SK-N-SH treated with all-trans-retinoic acid at 6 μM for 48 hours (cell line): Measurements from ENCODE around the gene S100A11.

Experiments used
- ATAC-seq: fragments of 200-7000 bp; cut with Tn5 transposase; 3 replicates; pipeline ENCODE4 v1.9.1; 2020; ENCODE audit warnings: mild to moderate bottlenecking, moderate library complexity
- ARNTL ChIP-seq: fragments of 450-650 bp; formaldehyde crosslinking; IDR thresholded peaks from 2 replicates; pipeline ENCODE4 v1.5.0; 2020; ENCODE audit warnings: low read depth, mild to moderate bottlenecking, moderate library complexity, borderline replicate concordance
- BACH2 ChIP-seq: fragments of 250-450 bp; sonication (Bioruptor Pico); IDR thresholded peaks from 2 replicates; pipeline ENCODE4 v1.9.0; 2021; ENCODE audit warnings: mild to moderate bottlenecking, borderline replicate concordance
- CREB5 ChIP-seq: fragments of 250-450 bp; sonication (Bioruptor Pico); IDR thresholded peaks from 2 replicates; pipeline ENCODE4 v1.5.1; 2020; ENCODE audit warnings: low read depth, mild to moderate bottlenecking, moderate library complexity
- CSDC2 ChIP-seq: fragments of 250-450 bp; sonication (Bioruptor Pico); IDR thresholded peaks from 2 replicates; pipeline ENCODE4 v1.5.0; 2020; ENCODE audit warnings: mild to moderate bottlenecking, moderate library complexity
- CSRNP3 ChIP-seq: fragments of 250-450 bp; sonication (Bioruptor Pico); IDR thresholded peaks from 2 replicates; pipeline ENCODE4 v1.5.1; 2021; ENCODE audit warnings: mild to moderate bottlenecking, moderate library complexity
- ESRRG ChIP-seq: fragments of 250-450 bp; sonication (Bioruptor Pico); IDR thresholded peaks from 2 replicates; pipeline ENCODE4 v1.6.1; 2021; ENCODE audit warnings: mild to moderate bottlenecking
- GLIS3 ChIP-seq: fragments of 250-450 bp; sonication (Bioruptor Pico); IDR thresholded peaks from 2 replicates; pipeline ENCODE4 v1.5.0; 2020; ENCODE audit warnings: mild to moderate bottlenecking, moderate library complexity
- ISL1 ChIP-seq: fragments of 250-450 bp; sonication (Bioruptor Pico); IDR thresholded peaks from 2 replicates; pipeline ENCODE4 v2.1.2; 2022; ENCODE audit warnings: mild to moderate bottlenecking, moderate library complexity
- OSR1 ChIP-seq: fragments of 250-450 bp; sonication (Bioruptor Pico); IDR thresholded peaks from 2 replicates; pipeline ENCODE4 v1.8.0; 2022; ENCODE audit warnings: moderate library complexity, mild to moderate bottlenecking, inconsistent platforms
- PATZ1 ChIP-seq: fragments of 250-450 bp; sonication (Bioruptor Pico); IDR thresholded peaks from 2 replicates; pipeline ENCODE4 v1.8.0; 2020; ENCODE audit warnings: mild to moderate bottlenecking, moderate library complexity, borderline replicate concordance
- POU6F1 ChIP-seq: fragments of 250-450 bp; sonication (Bioruptor Pico); IDR thresholded peaks from 2 replicates; pipeline ENCODE4 v1.8.0; 2021; ENCODE audit warnings: low read depth, mild to moderate bottlenecking, moderate library complexity, borderline replicate concordance
- PPARA ChIP-seq: fragments of 250-450 bp; sonication (Bioruptor Pico); IDR thresholded peaks from 2 replicates; pipeline ENCODE4 v1.5.0; 2020; ENCODE audit warnings: mild to moderate bottlenecking, borderline replicate concordance
- RARB ChIP-seq: fragments of 250-450 bp; sonication (Bioruptor Pico); IDR thresholded peaks from 2 replicates; pipeline ENCODE4 v1.8.0; 2021; ENCODE audit warnings: mild to moderate bottlenecking, moderate library complexity
- SNAI2 ChIP-seq: fragments of 250-450 bp; sonication (Bioruptor Pico); IDR thresholded peaks from 2 replicates; pipeline ENCODE4 v1.5.0; 2020; ENCODE audit warnings: mild to moderate bottlenecking, moderate library complexity
- TSHZ2 ChIP-seq: fragments of 250-450 bp; sonication (Bioruptor Pico); IDR thresholded peaks from 2 replicates; pipeline ENCODE4 v1.5.0; 2020; ENCODE audit warnings: mild to moderate bottlenecking, moderate library complexity
- ZC3H10 ChIP-seq: fragments of 250-450 bp; sonication (Bioruptor Pico); IDR thresholded peaks from 2 replicates; pipeline ENCODE4 v1.5.1; 2021; ENCODE audit warnings: mild to moderate bottlenecking, moderate library complexity
- ZFP3 ChIP-seq: fragments of 250-450 bp; sonication (Bioruptor Pico); IDR thresholded peaks from 2 replicates; pipeline ENCODE4 v1.5.0; 2020; ENCODE audit warnings: mild to moderate bottlenecking, moderate library complexity
- ZFP30 ChIP-seq: fragments of 450-650 bp; formaldehyde crosslinking; IDR thresholded peaks from 2 replicates; pipeline ENCODE4 v1.5.0; 2022; ENCODE audit warnings: mild to moderate bottlenecking, moderate library complexity
- ZNF565 ChIP-seq: fragments of 450-650 bp; formaldehyde crosslinking; conservative IDR thresholded peaks from 2 replicates; pipeline ENCODE4 v1.5.0; 2020; ENCODE audit warnings: low read depth, mild to moderate bottlenecking, moderate library complexity
- ZNF70 ChIP-seq: fragments of 450-650 bp; formaldehyde crosslinking; IDR thresholded peaks from 2 replicates; pipeline ENCODE4 v1.5.0; 2020; ENCODE audit warnings: mild to moderate bottlenecking, moderate library complexity
- ZNF8 ChIP-seq: fragments of 450-650 bp; formaldehyde crosslinking; IDR thresholded peaks from 2 replicates; pipeline ENCODE4 v1.5.0; 2020; ENCODE audit warnings: mild to moderate bottlenecking, moderate library complexity

Gene S100A11

GRCh38 chr1:152007047-152007446 lies 29.8 kb downstream of the S100A11 start:
- ATAC-seq, result no peak
- TF ChIP-seq ZNF565 (CRISPR knock-in tag) (no peak), PATZ1 (CRISPR knock-in tag) (no peak), SNAI2 (CRISPR knock-in tag) (no peak), PPARA (CRISPR knock-in tag) (no peak), CSDC2 (no peak), ZC3H10 (CRISPR knock-in tag) (no peak), ZNF8 (CRISPR knock-in tag) (no peak)

- TF ChIP-seq ESRRG (CRISPR knock-in tag) (no peak), ZFP30 (CRISPR knock-in tag) (no peak), ZNF70 (CRISPR knock-in tag) (no peak), SNAI2 (CRISPR knock-in tag) (no peak), ZNF8 (CRISPR knock-in tag) (no peak), ZC3H10 (CRISPR knock-in tag) (no peak), RARB (CRISPR knock-in tag) (no peak), PPARA (CRISPR knock-in tag) (no peak), TSHZ2 (no peak), BACH2 (CRISPR knock-in tag) (no peak), CSRNP3 (CRISPR knock-in tag) (no peak), ISL1 (CRISPR knock-in tag) (no peak), OSR1 (CRISPR knock-in tag) (no peak), ZFP3 (CRISPR knock-in tag) (no peak), ARNTL (no peak)
- ATAC-seq, result no peak
Measured at GRCh38 chr1:152005360-152005912, 31.4 kb downstream of the S100A11 start.

- ATAC-seq, result peak; percentile 57
- TF ChIP-seq ISL1 (CRISPR knock-in tag) (no peak), PPARA (CRISPR knock-in tag) (no peak), GLIS3 (CRISPR knock-in tag) (no peak), CREB5 (CRISPR knock-in tag) (no peak), ZFP30 (CRISPR knock-in tag) (no peak), ESRRG (CRISPR knock-in tag) (no peak), ZC3H10 (CRISPR knock-in tag) (no peak), OSR1 (CRISPR knock-in tag) (no peak), RARB (CRISPR knock-in tag) (no peak), PATZ1 (CRISPR knock-in tag) (no peak), POU6F1 (no peak), ZNF565 (CRISPR knock-in tag) (no peak), BACH2 (CRISPR knock-in tag) (no peak)
Measured at GRCh38 chr1:152003846-152004442, 32.9 kb downstream of the S100A11 start.
